K562 (cell line): Measurements from ENCODE around the gene MAD1L1. TPM values are rescaled to one million over a fixed set of nuclear protein-coding genes. Genes with fewer than 3 reads are reported as not detected.

Source experiments
- ATAC-seq: fragments of 200-7000 bp; cut with Tn5 transposase; 3 replicates; pipeline ENCODE4 v1.9.1; 2020; ENCODE audit warnings: moderate library complexity
- BruUV-seq: library from RNA; stranded (reverse); fragments of 400-500 nt; replicated peaks from 2 replicates; lab custom pipeline; 2021; lab: Mats Ljungman, UMichigan
- CTCF ChIA-PET: fragments of 300-600 bp; formaldehyde crosslinking; extraction: SDS; loops from one replicate; lab custom pipeline; 2021; ENCODE audit warnings: low intra/inter-chr PET ratio; lab: Yijun Ruan, JAX
- POLR2A ChIA-PET: fragments of 300-600, 350-650 bp; sonication (Branson Sonifier 250); formaldehyde crosslinking; extraction: SDS; loops from one replicate; lab custom pipeline; 2021; ENCODE audit warnings: antibody characterized with exemption, inconsistent platforms; lab: Yijun Ruan, JAX
- DNase-seq, 4 experiments: peaks; one replicate each; pipeline versions ENCODE4 v3.0.0 to v3.0.0-alpha.2; 2011 to 2018; ENCODE audit warnings: low spot score in 3 of 4, mixed read lengths in 3 of 4; ENCODE audit errors: extremely low read depth in 1 of 4
- FAIRE-seq: peaks from 2 replicates; lab custom pipeline; 2011; peaks lifted over from hg19 to GRCh38; lab: Jason Lieb, UNC
- H2AFZ ChIP-seq: 2 replicates; pipeline ENCODE4 v1.6.0; 2011; ENCODE audit warnings: low read depth, low read length, control low read depth, inconsistent platforms
- H3K27ac ChIP-seq: fragments of 200-600 bp; 3 replicates; pipeline ENCODE4 v1.8.0; 2011; ENCODE audit warnings: low read depth, mild to moderate bottlenecking, control low read depth, inconsistent platforms, low read length, moderate library complexity, mixed read lengths; ENCODE audit errors: extremely low read depth
- H3K27me3 ChIP-seq, 2 experiments: fragments of 300-600 bp in 1 of 2; 2 replicates in 1 of 2; 3 replicates in 1 of 2; pipeline versions ENCODE4 v1.6.0 to v1.8.0; 2011; ENCODE audit warnings: inconsistent platforms in 2 of 2, low read length in 2 of 2, mild to moderate bottlenecking in 1 of 2, mixed read lengths in 1 of 2, moderate library complexity in 1 of 2; ENCODE audit not compliant: control insufficient read depth in 2 of 2, insufficient read depth in 2 of 2
- H3K36me3 ChIP-seq: fragments of 300-600 bp; 3 replicates; pipeline ENCODE4 v1.8.0; 2011; ENCODE audit warnings: mild to moderate bottlenecking, low read length, inconsistent platforms; ENCODE audit not compliant: control insufficient read depth, insufficient read depth
- H3K4me1 ChIP-seq, 2 experiments: fragments of 200-600 bp in 1 of 2; replicated peaks in 1 of 2; 2 replicates in 1 of 2; 3 replicates in 1 of 2; pipeline versions ENCODE4 v1.5.1 to v1.8.0; 2011; ENCODE audit warnings: inconsistent platforms in 2 of 2, low read length in 2 of 2, mild to moderate bottlenecking in 1 of 2, mixed read lengths in 1 of 2, moderate library complexity in 1 of 2; ENCODE audit not compliant: control insufficient read depth in 2 of 2, insufficient read depth in 2 of 2
- H3K4me2 ChIP-seq: 2 replicates; pipeline ENCODE4 v1.6.1; 2011; ENCODE audit warnings: low read length, control low read depth, inconsistent platforms, mixed read lengths; ENCODE audit not compliant: insufficient read depth
- H3K4me3 ChIP-seq: fragments of 200-600 bp; sonication (generic), shearing (Covaris generic); 2 replicates; pipeline ENCODE4 v1.5.1; 2016; ENCODE audit warnings: control low read depth, inconsistent platforms
- H3K79me2 ChIP-seq: fragments of 200-600 bp; 3 replicates; pipeline ENCODE4 v1.8.0; 2011; ENCODE audit warnings: low read length, inconsistent platforms; ENCODE audit not compliant: control insufficient read depth, insufficient read depth
- H3K9ac ChIP-seq, 2 experiments: 2 replicates each; pipeline versions ENCODE4 v1.6.0 to v1.6.1; 2011; ENCODE audit warnings: low read depth in 2 of 2, low read length in 2 of 2, control low read depth in 1 of 2, inconsistent platforms in 1 of 2, mild to moderate bottlenecking in 1 of 2, mixed read lengths in 1 of 2; ENCODE audit not compliant: insufficient read depth in 1 of 2
- H3K9me1 ChIP-seq: one replicate; pipeline ENCODE4 v1.6.0; 2011; ENCODE audit warnings: inconsistent platforms, mild to moderate bottlenecking, low read length, moderate library complexity; ENCODE audit not compliant: control insufficient read depth, insufficient read depth
- H3K9me3 ChIP-seq: replicated peaks from 2 replicates; pipeline ENCODE4 v1.5.1; 2011; ENCODE audit warnings: low read depth, low read length, inconsistent platforms; ENCODE audit not compliant: control insufficient read depth, insufficient read depth
- H4K20me1 ChIP-seq: replicated peaks from 2 replicates; pipeline ENCODE4 v1.6.1; 2011; ENCODE audit warnings: low read length, inconsistent platforms, mixed read lengths; ENCODE audit not compliant: control insufficient read depth, insufficient read depth
- AFF4 ChIP-seq: sonication (generic); formaldehyde crosslinking; IDR thresholded peaks from 2 replicates; pipeline ENCODE4 v1.8.0; 2023; ENCODE audit warnings: mild to moderate bottlenecking, missing genetic modification reagents
- BMI1 ChIP-seq: fragments of 150-350 bp; IDR thresholded peaks from 2 replicates; pipeline ENCODE4 v1.6.1; 2014; ENCODE audit warnings: low read length
- MYNN ChIP-seq, 2 experiments: sonication (generic); formaldehyde crosslinking in 1 of 2; IDR thresholded peaks; 2 replicates each; pipeline versions ENCODE4 v1.5.0 to v1.6.1; 2016 to 2020; ENCODE audit warnings: antibody characterized with exemption in 1 of 2, missing genetic modification reagents in 1 of 2
- NCOA2 ChIP-seq, 2 experiments: fragments of 450-650 bp; IDR thresholded peaks; 2 replicates each; pipeline ENCODE4 v1.6.1; 2018; ENCODE audit warnings: mild to moderate bottlenecking in 2 of 2, moderate library complexity in 1 of 2; ENCODE audit not compliant: partially characterized antibody in 2 of 2
- NRF1 ChIP-seq, 2 experiments: fragments of 450-650 bp; IDR thresholded peaks in 1 of 2; conservative IDR thresholded peaks in 1 of 2; 2 replicates each; pipeline ENCODE4 v1.6.1; 2014; ENCODE audit warnings: mild to moderate bottlenecking in 2 of 2
- TAF1 ChIP-seq: IDR thresholded peaks from 2 replicates; pipeline ENCODE4 v1.6.1; 2011; ENCODE audit warnings: mild to moderate bottlenecking, low read length, moderate library complexity; ENCODE audit not compliant: insufficient read depth, control insufficient read depth, severe bottlenecking; ENCODE audit errors: extremely low read depth
- ZNF140 ChIP-seq: fragments of 250-450 bp; sonication (Bioruptor Pico); IDR thresholded peaks from 2 replicates; pipeline ENCODE4 v1.8.0; 2021; ENCODE audit warnings: moderate library complexity, mild to moderate bottlenecking, inconsistent platforms
- ZNF79 ChIP-seq: fragments of 250-450 bp; sonication (Bioruptor Pico); IDR thresholded peaks from 2 replicates; pipeline ENCODE4 v1.4.0; 2020; ENCODE audit warnings: low read depth, mild to moderate bottlenecking, moderate library complexity
- WGBS: fragments of 100-300 bp; shearing (Covaris generic); methylation state at CpG from one replicate; pipeline ENCODE4 v1.1.6; 2016; ENCODE audit warnings: low coverage, mixed read lengths; ENCODE audit not compliant: insufficient coverage; ENCODE audit errors: missing lambda C conversion rate; 5-methylcytosine and 5-hydroxymethylcytosine counted together
- in situ Hi-C: fragments of 300-500 bp; cut with MboI; formaldehyde crosslinking; loops from 4 replicates; pipeline ENCODE4 v1.15.0; 2018; ENCODE audit warnings: inconsistent platforms, mixed read lengths
- intact Hi-C: fragments of 100-400 bp; cut with micrococcal nuclease; formaldehyde crosslinking; loops from 2 replicates; pipeline ENCODE4 v1.14.2; 2022
- polyA plus RNA-seq, 8 experiments: library from polyadenylated mRNA; depleted of rRNA in 4 of 8; stranded (reverse) in 5 of 8; unstranded in 3 of 8; fragments of >200 nt; fragmentation: Nextera tagmentation in 2 of 8; fragmentation: Illumina TruSeq in 1 of 8; extraction: Ambion mirVana in 2 of 8; extraction: Trizol in 1 of 8; gene quantifications; 2 replicates each; pipeline versions ENCODE4 v1.2.1 to v1.2.3, GENCODE V29; 2011 to 2014; ENCODE audit warnings: inconsistent platforms in 1 of 8, missing spikeins in 1 of 8
- total RNA-seq, 7 experiments: library from RNA; depleted of rRNA in 6 of 7; stranded (reverse); fragments of >200 nt in 6 of 7; fragmentation: Illumina TruSeq in 2 of 7; extraction: Trizol in 2 of 7; gene quantifications; 2 replicates each; pipeline versions ENCODE4 v1.2.1 to v1.2.3, GENCODE V29; 2011 to 2021; ENCODE audit warnings: low replicate concordance in 1 of 7
- TF ChIP-seq, protein P1 (sequence below): sonication (generic); formaldehyde crosslinking; IDR thresholded peaks from 2 replicates; pipeline ENCODE4 v1.9.0; 2022; ENCODE audit warnings: mild to moderate bottlenecking, missing genetic modification reagents

The MAD1L1 gene
- total and polyA plus RNA-seq, 9 of the 15 experiments (the other 6 are each of a cell fraction or from before 2014, with no cell fraction given): 1.7 to 89.7 (median 18.0) TPM

DNA sequence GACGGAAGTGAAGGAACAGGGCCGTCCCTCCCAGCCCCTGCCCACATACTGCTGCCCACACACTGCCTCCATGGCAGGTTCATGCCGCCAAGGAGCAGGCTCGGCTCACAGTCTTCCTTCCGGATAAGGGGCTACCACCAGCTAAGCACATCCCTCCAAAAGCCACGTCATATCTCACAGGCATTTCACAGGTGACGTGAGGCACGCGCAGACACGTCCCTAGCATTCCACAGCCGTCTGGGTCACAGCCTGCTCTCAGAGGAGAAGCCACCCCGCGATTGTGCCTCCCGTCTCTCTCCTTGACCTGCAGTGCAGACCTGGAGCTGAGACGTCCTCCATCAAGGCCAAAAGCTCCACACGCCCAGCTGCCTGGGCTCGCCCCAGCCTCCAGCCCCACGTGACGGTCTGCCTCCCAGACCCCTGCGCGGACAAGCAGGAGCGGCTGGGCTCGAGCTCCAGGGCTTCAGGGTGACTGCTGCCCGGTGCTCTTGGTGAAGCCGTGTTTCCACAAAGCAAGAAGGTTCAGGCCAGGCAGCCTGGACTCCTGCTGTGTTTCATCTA lies 114.0 kb downstream of the MAD1L1 start:
- Histone ChIP-seq H3K4me1 (peaks cover 0 to 58% of the 10 kb centered on the region in 2 experiments; a peak in 2 of 5 replicates), H3K9me1 (no peaks in the 10 kb centered on the region), H3K9me3 (no peaks in the 10 kb centered on the region), H3K36me3 (peaks cover 16% of the 10 kb centered on the region; the same call in 2 of the 3 replicates)
- ChIA-PET POLR2A (interaction anchor here (0.6 to 1.3 kb wide), 4 partner anchors 10 to 470 kb away, joined by 3 to 5 read pairs (median 4); no protein-coding TSS in a partner anchor), CTCF (no interaction called here)
- DNase-seq: no peak
- no peak for FAIRE-seq
- no TSS peak for BruUV-seq
- intact Hi-C loops: no loop called here
- TF ChIP-seq MYNN (IDR thresholded peaks at IDR 0.05) (no peak), MYNN (CRISPR knock-in tag; IDR thresholded peaks at IDR 0.05) (no peak), AFF4 (CRISPR knock-in tag) (no peak), ZNF79 (CRISPR knock-in tag) (no peak), ZNF140 (CRISPR knock-in tag) (no peak), TAF1 (no peak), NRF1 (conservative IDR thresholded peaks at IDR 0.05 in 1 of 2, IDR thresholded peaks at IDR 0.05 in 1 of 2) (no peak), BMI1 (no peak), NCOA2 (IDR thresholded peaks at IDR 0.05; ENCODE audit: partially characterized antibody in 2 of 2) (no peak)
- TF ChIP-seq, protein P1, sequence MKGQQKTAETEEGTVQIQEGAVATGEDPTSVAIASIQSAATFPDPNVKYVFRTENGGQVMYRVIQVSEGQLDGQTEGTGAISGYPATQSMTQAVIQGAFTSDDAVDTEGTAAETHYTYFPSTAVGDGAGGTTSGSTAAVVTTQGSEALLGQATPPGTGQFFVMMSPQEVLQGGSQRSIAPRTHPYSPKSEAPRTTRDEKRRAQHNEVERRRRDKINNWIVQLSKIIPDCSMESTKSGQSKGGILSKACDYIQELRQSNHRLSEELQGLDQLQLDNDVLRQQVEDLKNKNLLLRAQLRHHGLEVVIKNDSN (CRISPR knock-in tag): no peak
- TF ChIP-seq, all 486 proteins: peak for 0
- Histone ChIP-seq H4K20me1 (no peaks in the 10 kb centered on the region), H3K4me2 (no peak overlapping the region), H3K79me2 (no peaks in the 10 kb centered on the region), H3K27ac (no peak overlapping the region), H3K27me3 (no peaks in the 10 kb centered on the region), H2AFZ (no peak overlapping the region), H3K4me3 (no peak overlapping the region), H3K9ac (peak overlapping the region in 1 of 2 experiments; percentile 55; a peak in 1 of 4 replicates)
- 81% methylated on average over 16 of the region's 25 CpGs for WGBS
- in situ Hi-C loops: no loop called here
- no peak for ATAC-seq
